ENCODE data around the gene S100B.

GRCh38 chr21:46597896-46598343, 7.0 kb downstream of the S100B start:
- TF ChIP-seq, protein P1, sequence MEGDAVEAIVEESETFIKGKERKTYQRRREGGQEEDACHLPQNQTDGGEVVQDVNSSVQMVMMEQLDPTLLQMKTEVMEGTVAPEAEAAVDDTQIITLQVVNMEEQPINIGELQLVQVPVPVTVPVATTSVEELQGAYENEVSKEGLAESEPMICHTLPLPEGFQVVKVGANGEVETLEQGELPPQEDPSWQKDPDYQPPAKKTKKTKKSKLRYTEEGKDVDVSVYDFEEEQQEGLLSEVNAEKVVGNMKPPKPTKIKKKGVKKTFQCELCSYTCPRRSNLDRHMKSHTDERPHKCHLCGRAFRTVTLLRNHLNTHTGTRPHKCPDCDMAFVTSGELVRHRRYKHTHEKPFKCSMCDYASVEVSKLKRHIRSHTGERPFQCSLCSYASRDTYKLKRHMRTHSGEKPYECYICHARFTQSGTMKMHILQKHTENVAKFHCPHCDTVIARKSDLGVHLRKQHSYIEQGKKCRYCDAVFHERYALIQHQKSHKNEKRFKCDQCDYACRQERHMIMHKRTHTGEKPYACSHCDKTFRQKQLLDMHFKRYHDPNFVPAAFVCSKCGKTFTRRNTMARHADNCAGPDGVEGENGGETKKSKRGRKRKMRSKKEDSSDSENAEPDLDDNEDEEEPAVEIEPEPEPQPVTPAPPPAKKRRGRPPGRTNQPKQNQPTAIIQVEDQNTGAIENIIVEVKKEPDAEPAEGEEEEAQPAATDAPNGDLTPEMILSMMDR (IDR thresholded peaks at IDR 0.05): no peak
- no peak for TF ChIP-seq POLR2A (IDR thresholded peaks at IDR 0.05)

Data from breast epithelium (tissue), 3 donors.